Measurements from ENCODE around the gene GREB1.

- TF ChIP-seq CTCF (IDR thresholded peaks at IDR 0.05) (no peak), POLR2A (IDR thresholded peaks at IDR 0.05) (no peak), EP300 (IDR thresholded peaks at IDR 0.05) (no peak)
Observed at GRCh38 chr2:11657195-11657594, 123.3 kb downstream of the GREB1 start.

All from tibial nerve (tissue), 4 donors.